ENCODE data around the gene DHX9.

- TF ChIP-seq, protein P1, sequence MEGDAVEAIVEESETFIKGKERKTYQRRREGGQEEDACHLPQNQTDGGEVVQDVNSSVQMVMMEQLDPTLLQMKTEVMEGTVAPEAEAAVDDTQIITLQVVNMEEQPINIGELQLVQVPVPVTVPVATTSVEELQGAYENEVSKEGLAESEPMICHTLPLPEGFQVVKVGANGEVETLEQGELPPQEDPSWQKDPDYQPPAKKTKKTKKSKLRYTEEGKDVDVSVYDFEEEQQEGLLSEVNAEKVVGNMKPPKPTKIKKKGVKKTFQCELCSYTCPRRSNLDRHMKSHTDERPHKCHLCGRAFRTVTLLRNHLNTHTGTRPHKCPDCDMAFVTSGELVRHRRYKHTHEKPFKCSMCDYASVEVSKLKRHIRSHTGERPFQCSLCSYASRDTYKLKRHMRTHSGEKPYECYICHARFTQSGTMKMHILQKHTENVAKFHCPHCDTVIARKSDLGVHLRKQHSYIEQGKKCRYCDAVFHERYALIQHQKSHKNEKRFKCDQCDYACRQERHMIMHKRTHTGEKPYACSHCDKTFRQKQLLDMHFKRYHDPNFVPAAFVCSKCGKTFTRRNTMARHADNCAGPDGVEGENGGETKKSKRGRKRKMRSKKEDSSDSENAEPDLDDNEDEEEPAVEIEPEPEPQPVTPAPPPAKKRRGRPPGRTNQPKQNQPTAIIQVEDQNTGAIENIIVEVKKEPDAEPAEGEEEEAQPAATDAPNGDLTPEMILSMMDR (IDR thresholded peaks at IDR 0.05), result no peak
- no peak for TF ChIP-seq POLR2A (IDR thresholded peaks at IDR 0.05)
Measured at GRCh38 chr1:182861994-182862393, 22.8 kb downstream of the DHX9 start.
